A549 (cell line): Measurements from ENCODE around the gene PI4KA.

Experiments used
- CEBPB ChIP-seq, 2 experiments: fragments of >200 bp in 1 of 2; sonication (Bioruptor Twin) in 1 of 2; formaldehyde crosslinking in 1 of 2; IDR thresholded peaks; 2 replicates each; pipeline ENCODE4 v1.6.1; 2012 to 2016
- HOXA7 ChIP-seq: fragments of 250-450 bp; sonication (Bioruptor Pico); IDR thresholded peaks from 2 replicates; pipeline ENCODE4 v1.5.0; 2020; ENCODE audit warnings: mild to moderate bottlenecking, moderate library complexity
- JUNB ChIP-seq: fragments of >200 bp; sonication (Bioruptor Twin); formaldehyde crosslinking; IDR thresholded peaks from 2 replicates; pipeline ENCODE4 v1.6.1; 2016
- MAFK ChIP-seq: fragments of 450-650 bp; IDR thresholded peaks from 2 replicates; pipeline ENCODE4 v1.6.1; 2014; ENCODE audit not compliant: partially characterized antibody
- MYC ChIP-seq: IDR thresholded peaks from 2 replicates; pipeline ENCODE4 v1.6.1; 2012; ENCODE audit warnings: mild to moderate bottlenecking, inconsistent platforms, low read length, improper control_type of control experiment, borderline replicate concordance
- POLR2A ChIP-seq: IDR thresholded peaks from 2 replicates; pipeline ENCODE4 v1.6.1; 2012; ENCODE audit warnings: mild to moderate bottlenecking, low read length
- RAD21 ChIP-seq, 2 experiments: fragments of >200 bp in 1 of 2; sonication (Bioruptor Twin) in 1 of 2; formaldehyde crosslinking in 1 of 2; IDR thresholded peaks in 1 of 2; conservative IDR thresholded peaks in 1 of 2; 2 replicates in 1 of 2; 3 replicates in 1 of 2; pipeline ENCODE4 v1.6.1; 2012 to 2018; ENCODE audit warnings: inconsistent platforms in 1 of 2
- RCOR1 ChIP-seq: fragments of 150-350 bp; IDR thresholded peaks from 2 replicates; pipeline ENCODE4 v1.6.1; 2014; ENCODE audit warnings: antibody characterized with exemption, low read length, low read depth
- TF ChIP-seq, protein P1 (sequence below): fragments of >200 bp; sonication (Bioruptor Twin); formaldehyde crosslinking; IDR thresholded peaks from 3 replicates; pipeline ENCODE4 v1.5.1; 2016
- TF ChIP-seq, protein P2 (sequence below): fragments of 150-350 bp; IDR thresholded peaks from 2 replicates; pipeline ENCODE4 v1.6.1; 2014; ENCODE audit warnings: low read depth, mild to moderate bottlenecking, low read length
- TF ChIP-seq, protein P3 (sequence below): IDR thresholded peaks from 2 replicates; pipeline ENCODE4 v1.6.1; 2012

DNA sequence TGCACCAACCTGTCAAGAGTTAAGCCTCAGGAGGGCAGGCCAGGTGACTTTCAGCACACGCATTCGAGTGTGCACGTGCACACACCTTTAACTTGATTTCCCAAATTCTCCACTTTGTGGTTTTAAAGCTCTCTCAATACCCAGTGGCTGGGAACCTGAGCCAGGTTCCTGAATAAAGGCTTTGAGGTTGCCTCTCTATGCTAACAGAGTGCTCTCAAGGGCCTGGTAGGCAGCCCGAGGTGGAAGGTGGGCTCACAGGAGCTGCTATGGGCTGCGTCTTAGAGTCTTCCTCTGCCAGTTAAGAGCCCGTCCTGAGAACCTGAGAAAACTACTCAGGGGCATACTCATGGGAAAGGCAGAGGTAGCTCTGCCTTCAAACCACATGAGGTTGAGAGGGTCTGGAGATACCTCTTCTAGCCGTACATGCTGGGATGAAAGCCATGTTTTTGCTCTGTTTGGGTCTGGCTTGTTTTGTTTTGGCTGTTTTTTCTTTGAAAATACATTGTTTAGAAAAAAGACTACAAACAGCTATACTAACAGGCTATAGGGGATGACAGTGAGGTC is 96.3 kb downstream of the PI4KA start:
- TF ChIP-seq RCOR1 (no peak), MYC (no peak), POLR2A (no peak), HOXA7 (no peak), JUNB (no peak), RAD21 (conservative IDR thresholded peaks at IDR 0.05 in 1 of 2, IDR thresholded peaks at IDR 0.05 in 1 of 2) (no peak), CEBPB (IDR thresholded peaks at IDR 0.05) (no peak), MAFK (no peak)
- TF ChIP-seq, protein P1, sequence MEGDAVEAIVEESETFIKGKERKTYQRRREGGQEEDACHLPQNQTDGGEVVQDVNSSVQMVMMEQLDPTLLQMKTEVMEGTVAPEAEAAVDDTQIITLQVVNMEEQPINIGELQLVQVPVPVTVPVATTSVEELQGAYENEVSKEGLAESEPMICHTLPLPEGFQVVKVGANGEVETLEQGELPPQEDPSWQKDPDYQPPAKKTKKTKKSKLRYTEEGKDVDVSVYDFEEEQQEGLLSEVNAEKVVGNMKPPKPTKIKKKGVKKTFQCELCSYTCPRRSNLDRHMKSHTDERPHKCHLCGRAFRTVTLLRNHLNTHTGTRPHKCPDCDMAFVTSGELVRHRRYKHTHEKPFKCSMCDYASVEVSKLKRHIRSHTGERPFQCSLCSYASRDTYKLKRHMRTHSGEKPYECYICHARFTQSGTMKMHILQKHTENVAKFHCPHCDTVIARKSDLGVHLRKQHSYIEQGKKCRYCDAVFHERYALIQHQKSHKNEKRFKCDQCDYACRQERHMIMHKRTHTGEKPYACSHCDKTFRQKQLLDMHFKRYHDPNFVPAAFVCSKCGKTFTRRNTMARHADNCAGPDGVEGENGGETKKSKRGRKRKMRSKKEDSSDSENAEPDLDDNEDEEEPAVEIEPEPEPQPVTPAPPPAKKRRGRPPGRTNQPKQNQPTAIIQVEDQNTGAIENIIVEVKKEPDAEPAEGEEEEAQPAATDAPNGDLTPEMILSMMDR: no peak
- TF ChIP-seq, protein P2, sequence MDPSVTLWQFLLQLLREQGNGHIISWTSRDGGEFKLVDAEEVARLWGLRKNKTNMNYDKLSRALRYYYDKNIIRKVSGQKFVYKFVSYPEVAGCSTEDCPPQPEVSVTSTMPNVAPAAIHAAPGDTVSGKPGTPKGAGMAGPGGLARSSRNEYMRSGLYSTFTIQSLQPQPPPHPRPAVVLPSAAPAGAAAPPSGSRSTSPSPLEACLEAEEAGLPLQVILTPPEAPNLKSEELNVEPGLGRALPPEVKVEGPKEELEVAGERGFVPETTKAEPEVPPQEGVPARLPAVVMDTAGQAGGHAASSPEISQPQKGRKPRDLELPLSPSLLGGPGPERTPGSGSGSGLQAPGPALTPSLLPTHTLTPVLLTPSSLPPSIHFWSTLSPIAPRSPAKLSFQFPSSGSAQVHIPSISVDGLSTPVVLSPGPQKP: no peak
- TF ChIP-seq, protein P3, sequence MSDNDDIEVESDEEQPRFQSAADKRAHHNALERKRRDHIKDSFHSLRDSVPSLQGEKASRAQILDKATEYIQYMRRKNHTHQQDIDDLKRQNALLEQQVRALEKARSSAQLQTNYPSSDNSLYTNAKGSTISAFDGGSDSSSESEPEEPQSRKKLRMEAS: no peak
